DND-41 (cell line): Measurements from ENCODE around the gene DAD1.

Experiments used
- ATAC-seq: fragments of 200-7000 bp; cut with Tn5 transposase; 3 replicates; pipeline ENCODE4 v1.9.1; 2021; ENCODE audit warnings: low read depth; ENCODE audit not compliant: insufficient read depth
- DNase-seq: peaks from one replicate; pipeline ENCODE4 v3.0.0-alpha.2; 2020
- H2AFZ ChIP-seq: 2 replicates; pipeline ENCODE4 v1.6.0; 2012; ENCODE audit warnings: low read depth, low read length
- H3K27ac ChIP-seq: 2 replicates; pipeline ENCODE4 v1.5.1; 2012; ENCODE audit warnings: low read length, inconsistent platforms
- H3K27me3 ChIP-seq: fragments of 200-600 bp; sonication (generic); 2 replicates; pipeline ENCODE4 v1.6.0; 2012; ENCODE audit warnings: low read length, mild to moderate bottlenecking, inconsistent platforms; ENCODE audit not compliant: insufficient read depth, poor library complexity
- H3K36me3 ChIP-seq: 2 replicates; pipeline ENCODE4 v1.5.1; 2012; ENCODE audit warnings: low read length, inconsistent platforms; ENCODE audit not compliant: insufficient read depth
- H3K4me1 ChIP-seq: 2 replicates; pipeline ENCODE4 v1.5.1; 2012; ENCODE audit warnings: mild to moderate bottlenecking, low read length; ENCODE audit not compliant: insufficient read depth
- H3K4me2 ChIP-seq: 2 replicates; pipeline ENCODE4 v1.6.0; 2012; ENCODE audit warnings: mild to moderate bottlenecking, moderate library complexity, low read length, inconsistent platforms; ENCODE audit not compliant: insufficient read depth
- H3K4me3 ChIP-seq, 2 experiments: fragments of 200-600 bp in 1 of 2; shearing (Covaris generic) in 1 of 2; 2 replicates each; pipeline ENCODE4 v1.5.1; 2012 to 2016; ENCODE audit warnings: inconsistent platforms in 2 of 2, low read length in 2 of 2, mild to moderate bottlenecking in 2 of 2, low read depth in 1 of 2, moderate library complexity in 1 of 2
- H3K79me2 ChIP-seq: 2 replicates; pipeline ENCODE4 v1.6.0; 2012; ENCODE audit warnings: low read length, inconsistent platforms; ENCODE audit not compliant: insufficient read depth
- H3K9ac ChIP-seq: 2 replicates; pipeline ENCODE4 v1.6.0; 2012; ENCODE audit warnings: low read depth, mild to moderate bottlenecking, inconsistent platforms, low read length, moderate library complexity
- H3K9me3 ChIP-seq: 2 replicates; pipeline ENCODE4 v1.5.1; 2012; ENCODE audit warnings: low read length, moderate library complexity, mild to moderate bottlenecking, inconsistent platforms; ENCODE audit not compliant: insufficient read depth, severe bottlenecking
- H4K20me1 ChIP-seq: 2 replicates; pipeline ENCODE4 v1.6.0; 2012; ENCODE audit warnings: low read length; ENCODE audit not compliant: insufficient read depth
- CTCF ChIP-seq: IDR thresholded peaks from 2 replicates; pipeline ENCODE4 v1.5.1; 2012; ENCODE audit warnings: borderline replicate concordance, low read length, moderate library complexity, mild to moderate bottlenecking; ENCODE audit not compliant: poor library complexity, severe bottlenecking; ENCODE audit errors: extremely low read depth
- EZH2 ChIP-seq: IDR thresholded peaks from 3 replicates; pipeline ENCODE4 v1.6.1; 2012; ENCODE audit warnings: borderline replicate concordance, low read depth, mild to moderate bottlenecking, moderate library complexity, low read length, inconsistent platforms; ENCODE audit not compliant: severe bottlenecking

The DAD1 gene

DNA sequence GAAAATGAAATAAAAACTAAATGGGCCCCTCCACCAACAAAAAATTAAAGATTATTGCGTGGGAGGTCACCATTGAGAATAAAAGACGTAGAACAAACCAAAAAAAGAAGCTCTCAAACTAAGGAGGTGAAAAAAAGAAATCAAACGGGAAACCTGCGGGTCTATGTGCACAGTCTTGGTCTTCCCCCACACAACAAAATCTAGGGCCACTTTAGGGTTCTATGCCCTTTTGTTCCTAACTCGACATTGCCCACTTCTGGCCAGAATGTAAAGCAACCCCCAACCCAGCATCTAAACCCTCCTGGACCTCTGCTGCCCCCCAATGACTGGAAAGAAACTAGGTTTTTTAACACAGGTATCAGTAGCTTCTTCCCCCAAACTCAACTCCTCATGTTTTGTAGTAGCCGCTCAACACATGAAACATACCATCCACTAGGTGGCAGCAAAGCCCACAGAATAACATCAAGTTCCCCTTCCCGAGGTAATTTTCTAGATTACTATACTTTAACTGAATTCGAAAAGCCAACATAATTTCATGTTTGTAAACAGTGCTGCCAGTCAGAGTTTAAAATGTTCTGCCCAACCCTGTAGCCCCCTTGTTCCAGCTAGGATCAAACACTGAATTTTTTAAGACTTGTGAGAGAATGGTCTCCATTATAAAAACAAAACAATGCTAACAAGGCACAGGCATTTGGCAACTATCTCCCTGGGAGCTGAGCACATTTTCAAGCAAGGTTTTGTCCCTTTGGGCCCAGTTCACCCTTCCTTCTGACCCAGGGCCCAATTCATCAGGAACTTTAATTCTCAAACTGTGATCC, 18.7 kb downstream of the DAD1 start:
- ATAC-seq: peak; percentile 93
- peaks cover 46% of the 10 kb centered on the region for H4K20me1 ChIP-seq
- no peaks in the 10 kb centered on the region for H3K4me1 ChIP-seq
- H3K27me3 ChIP-seq: no peaks in the 10 kb centered on the region
- H3K36me3 ChIP-seq: peaks cover 79% of the 10 kb centered on the region
- H3K9me3 ChIP-seq: no peaks in the 10 kb centered on the region
- H2AFZ ChIP-seq: no peak overlapping the region
- no peak overlapping the region for H3K4me2 ChIP-seq
- DNase-seq: peak; percentile 79
- peaks cover 6% of the 10 kb centered on the region for H3K79me2 ChIP-seq
- no peak overlapping the region for H3K4me3 ChIP-seq
- H3K27ac ChIP-seq: no peak overlapping the region
- TF ChIP-seq EZH2 (no peak), CTCF (peak; percentile 90)
- H3K9ac ChIP-seq: no peak overlapping the region

- Histone ChIP-seq H3K27ac (no peak overlapping the region), H2AFZ (no peak overlapping the region), H3K9ac (no peak overlapping the region), H3K4me1 (no peaks in the 10 kb centered on the region), H3K4me2 (no peak overlapping the region), H3K4me3 (no peak overlapping the region), H3K9me3 (no peaks in the 10 kb centered on the region), H3K79me2 (peaks cover 6% of the 10 kb centered on the region), H3K27me3 (no peaks in the 10 kb centered on the region), H4K20me1 (peaks cover 49% of the 10 kb centered on the region), H3K36me3 (peaks cover 79% of the 10 kb centered on the region)
- ATAC-seq (no peak), DNase-seq (no peak)
- no peak for TF ChIP-seq CTCF
- TF ChIP-seq EZH2: no peak
These were observed 19.3 kb downstream of the DAD1 start for GRCh38 chr14:22569737-22570131.

GRCh38 chr14:22569106-22569736, 19.8 kb downstream of the DAD1 start:
- H3K27ac ChIP-seq: no peak overlapping the region
- TF ChIP-seq EZH2 (no peak), CTCF (no peak)
- no peak overlapping the region for H2AFZ ChIP-seq
- ATAC-seq: no peak
- no peaks in the 10 kb centered on the region for H3K9me3 ChIP-seq
- H3K27me3 ChIP-seq: no peaks in the 10 kb centered on the region
- peaks cover 54% of the 10 kb centered on the region for H4K20me1 ChIP-seq
- H3K79me2 ChIP-seq: peaks cover 6% of the 10 kb centered on the region
- no peak overlapping the region for H3K9ac ChIP-seq
- no peaks in the 10 kb centered on the region for H3K4me1 ChIP-seq
- DNase-seq: no peak
- H3K4me2 ChIP-seq: no peak overlapping the region
- peaks cover 79% of the 10 kb centered on the region for H3K36me3 ChIP-seq
- no peak overlapping the region for H3K4me3 ChIP-seq
